GM18502 (cell line): ENCODE results near the gene GABRB2.
"Not testable (repeated sequence)": the region's sequence is repeated elsewhere in the genome, so short reads cannot be mapped to it uniquely, and the experiment has no call there.

Source experiments
- ATAC-seq: cut with Tn5 transposase; IDR thresholded peaks from one replicate; pipeline ENCODE4 v1.9.1; 2021; ENCODE audit warnings: mild to moderate bottlenecking; ENCODE audit not compliant: unreplicated experiment, poor library complexity

GABRB2 gene

DNA sequence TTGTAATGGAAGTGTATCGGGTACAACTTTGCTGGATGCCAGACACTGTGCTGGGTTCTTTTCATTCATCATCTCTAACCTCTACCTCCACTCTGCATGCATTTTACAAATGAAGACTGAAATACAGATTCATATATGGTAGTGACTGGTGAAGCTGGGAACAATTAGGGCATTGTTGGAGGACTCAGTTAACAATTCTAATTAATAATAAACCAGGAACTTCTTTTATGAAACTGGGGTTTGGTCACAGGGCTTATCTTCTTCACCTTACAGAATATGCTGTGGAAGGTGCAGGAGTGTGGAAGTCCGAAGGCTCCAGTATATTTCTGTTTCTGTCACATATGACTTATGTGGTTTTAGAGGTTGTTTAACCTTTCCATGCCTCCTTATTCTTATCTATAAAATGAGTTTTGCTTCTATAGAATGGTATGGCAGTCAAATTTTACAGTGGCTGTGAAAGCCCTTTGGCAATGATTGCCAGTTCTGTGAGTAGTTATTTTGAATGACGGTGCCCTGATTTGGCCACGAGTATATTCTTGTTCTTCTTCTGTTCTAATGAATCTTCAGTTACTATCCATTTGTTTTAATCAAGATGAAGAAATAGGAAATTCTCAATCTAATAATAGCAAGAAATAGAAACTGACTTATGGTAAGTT is 284.7 kb downstream of the GABRB2 start:
- ATAC-seq: peak; percentile 44

- peak; percentile 54 for ATAC-seq
Observed at GRCh38 chr5:161258438-161258837, 288.1 kb downstream of the GABRB2 start.

- no peak for ATAC-seq
Observed at GRCh38 chr5:161256957-161257356, 289.6 kb downstream of the GABRB2 start.

GRCh38 chr5:161252955-161253354 is 293.6 kb downstream of the GABRB2 start:
- ATAC-seq: not testable (repeated sequence)

- ATAC-seq: no peak
Observed at GRCh38 chr5:161246749-161247148, 299.8 kb downstream of the GABRB2 start.

DNA sequence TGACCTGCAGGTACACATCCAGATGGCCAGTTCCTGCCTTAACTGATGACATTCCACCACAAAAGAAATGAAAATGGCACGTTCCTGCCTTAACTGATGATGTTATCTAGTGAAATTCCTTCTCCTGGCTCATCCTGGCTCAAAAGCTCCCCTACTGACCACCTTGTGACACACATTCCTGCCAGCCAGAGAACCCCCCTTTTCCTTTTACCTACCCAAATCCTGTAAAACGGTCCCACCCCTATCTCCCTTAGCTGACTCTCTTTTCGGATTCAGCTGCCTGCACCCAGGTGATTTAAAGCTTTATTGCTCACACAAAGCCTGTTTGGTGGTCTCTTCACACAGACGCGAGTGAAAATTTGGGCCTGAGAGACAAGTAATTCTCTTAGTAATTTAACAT is 300.7 kb downstream of the GABRB2 start:
- not testable (repeated sequence) for ATAC-seq
